ENCODE measurements around the gene SEMA5B.

Gene SEMA5B

DNA sequence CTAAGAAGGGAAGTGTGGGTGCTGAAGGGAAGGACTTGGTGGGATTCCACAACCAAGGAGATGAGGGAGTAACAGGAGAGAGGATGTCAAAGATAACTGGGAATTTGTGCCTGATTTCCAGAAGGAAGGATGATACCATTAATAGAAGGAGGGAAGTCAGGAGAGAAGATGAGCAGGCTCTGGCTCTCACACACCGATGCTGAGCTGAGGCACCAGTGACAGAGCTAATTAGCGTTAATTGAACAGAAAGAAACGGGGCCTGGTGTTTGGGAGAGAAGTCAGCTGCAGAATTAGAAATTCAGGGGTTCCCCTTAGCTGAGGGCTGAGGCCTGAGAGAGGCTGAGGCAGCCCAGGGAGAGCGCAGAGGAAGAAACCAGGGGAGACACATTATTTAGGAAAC lies 27.4 kb upstream of the SEMA5B start:
- Histone ChIP-seq H3K27me3 (ENCODE audit: insufficient read depth, low read length) (no peaks in the 10 kb centered on the region; the same call in 1 of the 2 replicates), H3K9me3 (ENCODE audit: low read length) (no peaks in the 10 kb centered on the region), H3K4me1 (ENCODE audit: insufficient read depth, low read length, severe bottlenecking) (no peaks in the 10 kb centered on the region), H3K9me2 (ENCODE audit: low read depth, low read length) (no peaks in the 10 kb centered on the region), H3K36me3 (ENCODE audit: insufficient read depth, low read length) (no peaks in the 10 kb centered on the region), H4K20me1 (ENCODE audit: insufficient read depth, low read length) (no peaks in the 10 kb centered on the region), H3K4me3 (ENCODE audit: low read depth, low read length, poor library complexity, severe bottlenecking) (no peak overlapping the region), H2AFZ (ENCODE audit: low read length) (no peak overlapping the region), H3K4me2 (ENCODE audit: low read length) (no peak overlapping the region), H3K27ac (ENCODE audit: low read depth, low read length, poor library complexity, severe bottlenecking) (no peak overlapping the region), H3F3A (ENCODE audit: insufficient read depth, low read length) (no peaks in the 10 kb centered on the region), H3K79me2 (ENCODE audit: insufficient read depth, low read length) (no peaks in the 10 kb centered on the region), H3K9ac (ENCODE audit: low read length) (no peak overlapping the region)
- TF ChIP-seq, protein P1, sequence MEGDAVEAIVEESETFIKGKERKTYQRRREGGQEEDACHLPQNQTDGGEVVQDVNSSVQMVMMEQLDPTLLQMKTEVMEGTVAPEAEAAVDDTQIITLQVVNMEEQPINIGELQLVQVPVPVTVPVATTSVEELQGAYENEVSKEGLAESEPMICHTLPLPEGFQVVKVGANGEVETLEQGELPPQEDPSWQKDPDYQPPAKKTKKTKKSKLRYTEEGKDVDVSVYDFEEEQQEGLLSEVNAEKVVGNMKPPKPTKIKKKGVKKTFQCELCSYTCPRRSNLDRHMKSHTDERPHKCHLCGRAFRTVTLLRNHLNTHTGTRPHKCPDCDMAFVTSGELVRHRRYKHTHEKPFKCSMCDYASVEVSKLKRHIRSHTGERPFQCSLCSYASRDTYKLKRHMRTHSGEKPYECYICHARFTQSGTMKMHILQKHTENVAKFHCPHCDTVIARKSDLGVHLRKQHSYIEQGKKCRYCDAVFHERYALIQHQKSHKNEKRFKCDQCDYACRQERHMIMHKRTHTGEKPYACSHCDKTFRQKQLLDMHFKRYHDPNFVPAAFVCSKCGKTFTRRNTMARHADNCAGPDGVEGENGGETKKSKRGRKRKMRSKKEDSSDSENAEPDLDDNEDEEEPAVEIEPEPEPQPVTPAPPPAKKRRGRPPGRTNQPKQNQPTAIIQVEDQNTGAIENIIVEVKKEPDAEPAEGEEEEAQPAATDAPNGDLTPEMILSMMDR (IDR thresholded peaks at IDR 0.05; ENCODE audit: low read length), result no peak
- TF ChIP-seq EZH2 (IDR thresholded peaks at IDR 0.05; ENCODE audit: borderline replicate concordance, low read length), result no peak

DNA sequence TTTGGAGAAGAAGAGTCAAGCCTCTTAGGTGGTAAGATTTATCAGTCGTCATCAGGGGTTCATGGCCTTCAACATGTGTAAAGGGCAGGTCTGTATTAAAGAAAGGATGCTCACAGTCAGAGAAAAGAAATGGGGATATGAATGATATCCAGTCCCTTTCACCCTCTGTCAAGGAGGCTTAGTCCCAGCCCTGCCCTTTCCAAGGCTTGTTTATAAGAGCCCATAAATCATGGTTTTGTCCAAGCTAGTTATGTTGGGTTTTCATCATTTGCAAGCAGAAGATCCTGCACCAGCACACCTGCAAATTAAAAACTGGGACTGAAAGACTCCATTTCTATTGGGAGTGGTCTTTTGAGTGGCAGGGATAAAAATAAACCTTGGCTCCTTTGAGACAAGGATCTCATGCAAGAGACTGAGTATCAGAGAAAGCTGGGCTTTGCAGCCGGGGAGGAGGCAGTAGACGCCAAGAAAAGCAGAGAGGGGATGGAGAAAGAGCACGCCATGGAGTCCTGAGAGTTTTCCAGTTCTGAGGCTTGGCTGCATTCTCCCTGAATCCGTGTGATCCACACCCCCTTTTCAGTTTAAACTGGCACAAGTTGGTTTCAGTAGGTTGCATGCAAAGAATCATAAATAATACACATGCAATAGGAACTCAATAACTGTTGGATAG lies 26.7 kb upstream of the SEMA5B start:
- no peak overlapping the region for H3K9ac ChIP-seq (ENCODE audit: low read length)
- H3K27ac ChIP-seq (ENCODE audit: low read depth, low read length, poor library complexity, severe bottlenecking), result no peak overlapping the region
- H3K36me3 ChIP-seq (ENCODE audit: insufficient read depth, low read length), result no peaks in the 10 kb centered on the region
- TF ChIP-seq, protein P1 (IDR thresholded peaks at IDR 0.05; ENCODE audit: low read length), result no peak
- no peak for TF ChIP-seq EZH2 (IDR thresholded peaks at IDR 0.05; ENCODE audit: borderline replicate concordance, low read length)
- H4K20me1 ChIP-seq (ENCODE audit: insufficient read depth, low read length), result no peaks in the 10 kb centered on the region
- no peak overlapping the region for H2AFZ ChIP-seq (ENCODE audit: low read length)
- no peaks in the 10 kb centered on the region for H3K4me1 ChIP-seq (ENCODE audit: insufficient read depth, low read length, severe bottlenecking)
- no peaks in the 10 kb centered on the region for H3K9me3 ChIP-seq (ENCODE audit: low read length)
- no peak overlapping the region for H3K4me2 ChIP-seq (ENCODE audit: low read length)
- no peaks in the 10 kb centered on the region for H3K79me2 ChIP-seq (ENCODE audit: insufficient read depth, low read length)
- no peaks in the 10 kb centered on the region for H3F3A ChIP-seq (ENCODE audit: insufficient read depth, low read length)
- H3K4me3 ChIP-seq (ENCODE audit: low read depth, low read length, poor library complexity, severe bottlenecking), result no peak overlapping the region
- no peaks in the 10 kb centered on the region for H3K9me2 ChIP-seq (ENCODE audit: low read depth, low read length)
- no peaks in the 10 kb centered on the region; the same call in 1 of the 2 replicates for H3K27me3 ChIP-seq (ENCODE audit: insufficient read depth, low read length)

DNA sequence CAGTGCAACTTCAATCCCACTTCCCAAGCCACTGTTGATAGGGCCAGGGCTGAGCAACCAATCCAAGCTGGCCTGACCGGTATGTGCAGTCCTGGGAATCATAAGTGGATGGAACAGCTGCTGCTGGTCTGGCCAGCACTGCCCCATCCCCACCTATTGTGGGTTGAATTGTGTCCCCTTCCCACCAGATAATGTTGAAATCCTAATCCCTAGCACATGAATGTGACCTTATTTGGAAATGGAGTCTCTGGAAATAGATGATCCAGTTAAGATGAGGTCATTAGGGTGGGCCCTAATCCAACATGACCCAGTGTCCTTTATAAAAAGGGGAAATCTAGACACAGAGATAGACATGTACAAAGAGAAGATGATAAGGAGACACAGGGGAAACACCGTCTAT lies 25.5 kb upstream of the SEMA5B start:
- Histone ChIP-seq H3K4me1 (ENCODE audit: insufficient read depth, low read length, severe bottlenecking) (peaks cover 10% of the 10 kb centered on the region), H3K79me2 (ENCODE audit: insufficient read depth, low read length) (no peaks in the 10 kb centered on the region), H4K20me1 (ENCODE audit: insufficient read depth, low read length) (no peaks in the 10 kb centered on the region), H3K27me3 (ENCODE audit: insufficient read depth, low read length) (no peaks in the 10 kb centered on the region; the same call in 1 of the 2 replicates), H3K9me3 (ENCODE audit: low read length) (no peaks in the 10 kb centered on the region), H3K9ac (ENCODE audit: low read length) (no peak overlapping the region), H3K4me3 (ENCODE audit: low read depth, low read length, poor library complexity, severe bottlenecking) (no peak overlapping the region), H3K9me2 (ENCODE audit: low read depth, low read length) (no peaks in the 10 kb centered on the region), H3K27ac (ENCODE audit: low read depth, low read length, poor library complexity, severe bottlenecking) (no peak overlapping the region), H3K4me2 (ENCODE audit: low read length) (no peak overlapping the region), H3K36me3 (ENCODE audit: insufficient read depth, low read length) (no peaks in the 10 kb centered on the region), H3F3A (ENCODE audit: insufficient read depth, low read length) (no peaks in the 10 kb centered on the region), H2AFZ (ENCODE audit: low read length) (no peak overlapping the region)
- TF ChIP-seq EZH2 (IDR thresholded peaks at IDR 0.05; ENCODE audit: borderline replicate concordance, low read length), result no peak
- TF ChIP-seq, protein P1 (IDR thresholded peaks at IDR 0.05; ENCODE audit: low read length), result no peak
